ENCODE measurements around the gene USP30. TPM values are rescaled to one million over a fixed set of nuclear protein-coding genes. Genes with fewer than 3 reads are reported as not detected.
A peak's percentile ranks its signal among the peaks of the same experiment; 100 is the strongest.

USP30 gene
- total RNA-seq, 3 donors from 2014 or later: 22.2 to 28.5 (median 24.7) TPM

DNA sequence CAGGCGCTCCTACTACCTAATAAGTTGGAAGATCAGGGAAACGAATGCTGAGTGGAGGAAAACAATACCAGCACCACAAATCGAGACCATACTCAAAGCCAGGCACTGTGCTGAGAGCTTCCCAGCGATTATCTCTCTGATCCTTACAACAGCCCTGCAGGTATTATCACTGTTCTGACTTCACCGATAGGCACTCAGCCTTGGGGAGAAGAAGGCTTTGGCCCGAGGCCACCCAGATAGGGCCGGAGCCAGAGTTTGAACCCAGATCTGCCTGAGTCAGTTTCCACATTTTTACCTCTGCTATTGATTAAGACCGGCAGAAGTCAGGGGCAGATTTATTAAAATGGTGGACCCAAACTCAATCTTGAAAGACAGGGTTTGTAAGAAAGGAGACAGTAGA lies 36.4 kb upstream of the USP30 start:
- no peaks in the 10 kb centered on the region for H3K9me3 ChIP-seq
- H3K27ac ChIP-seq: no peak overlapping the region
- peaks cover 0 to 11% of the 10 kb centered on the region in 2 donors for H3K27me3 ChIP-seq
- H3K4me1 ChIP-seq: no peaks in the 10 kb centered on the region
- no peaks in the 10 kb centered on the region for H3K36me3 ChIP-seq
- intact Hi-C loops (cut with DNase I; ENCODE audit: low total_unique reads): no loop called here
- DNase-seq (ENCODE audit: low spot score in 2 of 2): no peak
- H3K4me3 ChIP-seq: no peak overlapping the region
- TF ChIP-seq CTCF (IDR thresholded peaks at IDR 0.05) (no peak), POLR2AphosphoS5 (IDR thresholded peaks at IDR 0.05) (no peak), POLR2A (IDR thresholded peaks at IDR 0.05) (no peak)

GRCh38 chr12:109016978-109017377 lies 35.4 kb upstream of the USP30 start:
- no peak for DNase-seq (ENCODE audit: low spot score in 2 of 2)
- Histone ChIP-seq H3K9me3 (no peaks in the 10 kb centered on the region), H3K4me1 (no peaks in the 10 kb centered on the region), H3K27me3 (peaks cover 0 to 11% of the 10 kb centered on the region in 2 donors), H3K36me3 (no peaks in the 10 kb centered on the region), H3K4me3 (no peak overlapping the region), H3K27ac (no peak overlapping the region)
- intact Hi-C loops (cut with DNase I; ENCODE audit: low total_unique reads): no loop called here
- TF ChIP-seq POLR2AphosphoS5 (IDR thresholded peaks at IDR 0.05) (no peak), CTCF (IDR thresholded peaks at IDR 0.05) (no peak), POLR2A (IDR thresholded peaks at IDR 0.05) (no peak)

DNA sequence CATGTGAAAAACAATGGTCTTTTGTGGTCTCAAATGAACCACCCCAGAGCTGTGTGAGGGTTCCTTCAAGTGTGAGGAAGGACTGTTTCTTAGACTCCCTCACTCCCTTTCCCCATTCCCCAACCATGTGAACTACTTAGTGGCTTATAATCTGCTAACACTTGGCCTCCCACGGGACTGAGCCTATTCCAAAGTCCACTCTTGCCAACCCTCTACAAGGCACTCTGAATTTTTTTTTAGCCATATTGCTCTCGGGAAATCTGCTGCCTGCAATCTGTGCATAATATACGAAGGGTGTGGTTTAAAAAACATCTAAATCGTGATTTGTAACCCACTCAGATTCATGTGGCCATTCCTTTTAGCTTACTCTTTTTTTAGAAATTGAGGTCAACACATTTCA lies 34.1 kb upstream of the USP30 start:
- DNase-seq (ENCODE audit: low spot score in 2 of 2): no peak
- TF ChIP-seq CTCF (IDR thresholded peaks at IDR 0.05) (no peak), POLR2A (IDR thresholded peaks at IDR 0.05) (no peak), POLR2AphosphoS5 (IDR thresholded peaks at IDR 0.05) (no peak)

GRCh38 chr12:109020146-109020795 lies 32.1 kb upstream of the USP30 start:
- Histone ChIP-seq H3K4me1 (no peaks in the 10 kb centered on the region), H3K27me3 (peaks cover 0 to 7% of the 10 kb centered on the region in 2 donors), H3K27ac (no peak overlapping the region), H3K4me3 (no peak overlapping the region), H3K9me3 (no peaks in the 10 kb centered on the region), H3K36me3 (no peaks in the 10 kb centered on the region)
- no peak for DNase-seq (ENCODE audit: low spot score in 2 of 2)
- TF ChIP-seq POLR2A (IDR thresholded peaks at IDR 0.05): no peak
- intact Hi-C loops (cut with DNase I; ENCODE audit: low total_unique reads): no loop called here

More for the DNA sequence above, 34.1 kb upstream of the USP30 start:
- Histone ChIP-seq H3K27ac (no peak overlapping the region), H3K4me3 (no peak overlapping the region), H3K36me3 (no peaks in the 10 kb centered on the region), H3K9me3 (no peaks in the 10 kb centered on the region), H3K4me1 (no peaks in the 10 kb centered on the region), H3K27me3 (peaks cover 0 to 11% of the 10 kb centered on the region in 2 donors)
- intact Hi-C loops (cut with DNase I; ENCODE audit: low total_unique reads): no loop called here

DNA sequence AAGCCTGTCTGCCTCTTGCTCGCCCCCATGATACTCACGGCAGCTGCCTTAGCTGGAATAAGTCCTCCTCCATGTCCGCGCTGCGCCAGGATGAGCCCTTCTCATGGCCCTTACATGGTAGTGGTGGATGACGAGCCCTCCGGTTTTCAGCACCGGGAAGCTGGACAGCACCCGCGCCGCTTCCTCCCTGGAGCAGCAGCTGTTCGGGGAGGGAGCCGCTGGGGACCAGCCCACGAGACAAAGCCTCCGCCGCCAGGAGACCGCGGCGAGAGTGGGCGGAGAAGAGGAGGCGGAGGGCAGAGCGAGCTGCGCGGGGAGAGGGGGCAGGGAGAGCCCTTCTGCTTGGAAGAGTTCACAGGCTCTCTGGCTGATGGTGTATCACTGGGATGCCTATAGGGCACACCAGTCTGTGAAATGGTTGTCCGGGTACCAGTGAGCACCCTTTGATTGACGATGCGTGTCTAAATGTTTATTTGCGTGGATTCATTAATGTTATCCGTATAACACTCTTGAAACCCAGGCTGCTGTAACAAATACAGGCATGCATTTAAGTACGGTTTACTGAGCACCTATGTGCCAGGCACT lies 31.5 kb upstream of the USP30 start, which contains the start of gene SVOP:
TSS of gene SVOP (minus strand) at position 273 of the 585 bp plus-strand sequence. CDS start at position 73, 200 bp downstream.
- Histone ChIP-seq H3K36me3 (no peaks in the 10 kb centered on the region), H3K27me3 (peaks cover 0 to 6% of the 10 kb centered on the region in 2 donors), H3K4me3 (peak within 1 kb of the TSS in 1 of 3 donors; percentile 10), H3K9me3 (no peaks in the 10 kb centered on the region), H3K27ac (no peak within 1 kb of the TSS), H3K4me1 (no peaks in the 10 kb centered on the region)
- peak in 1 of 2 donors; percentile 68 for DNase-seq (ENCODE audit: low spot score in 2 of 2)
- TF ChIP-seq CTCF (IDR thresholded peaks at IDR 0.05): no peak
- no peak for TF ChIP-seq POLR2AphosphoS5 (IDR thresholded peaks at IDR 0.05)
- TF ChIP-seq POLR2A (IDR thresholded peaks at IDR 0.05): no peak
- intact Hi-C loops (cut with DNase I; ENCODE audit: low total_unique reads): no loop called here

All from breast epithelium (tissue), 4 donors.